Stomach (tissue), 4 donors: ENCODE data around the gene BCL2.

Source experiments
- CTCF ChIP-seq, 7 experiments: fragments of 450-650 bp in 4 of 7; fragments of 200-600 bp in 3 of 7; sonication (generic) in 3 of 7; IDR thresholded peaks; one replicate each; pipeline ENCODE4 v1.5.1; 2016 to 2019; ENCODE audit warnings: antibody characterized with exemption in 7 of 7, control low read depth in 2 of 7, mild to moderate bottlenecking in 1 of 7
- EP300 ChIP-seq: sonication (generic); formaldehyde crosslinking; IDR thresholded peaks from one replicate; pipeline ENCODE4 v1.6.1; 2017; ENCODE audit warnings: antibody characterized with exemption
- POLR2A ChIP-seq, 4 donors: fragments of 450-650 bp; IDR thresholded peaks; one replicate each; pipeline ENCODE4 v1.6.1; 2016; ENCODE audit warnings: antibody characterized with exemption in 4 of 4, control low read depth in 2 of 4, mild to moderate bottlenecking in 1 of 4, moderate library complexity in 1 of 4
- POLR2AphosphoS5 ChIP-seq, 3 donors: sonication (generic); formaldehyde crosslinking; IDR thresholded peaks; one replicate each; pipeline ENCODE4 v1.6.1; 2016; ENCODE audit warnings: antibody characterized with exemption in 3 of 3

- TF ChIP-seq CTCF (IDR thresholded peaks at IDR 0.05) (no peak), POLR2A (IDR thresholded peaks at IDR 0.05) (no peak), EP300 (no peak), POLR2AphosphoS5 (IDR thresholded peaks at IDR 0.05) (no peak)
Observed at GRCh38 chr18:63312019-63312409, 7.6 kb downstream of the BCL2 start.
